DND-41 (cell line): Measurements from ENCODE around the gene PPP4R3A.

Source experiments
- ATAC-seq: fragments of 200-7000 bp; cut with Tn5 transposase; 3 replicates; pipeline ENCODE4 v1.9.1; 2021; ENCODE audit warnings: low read depth; ENCODE audit not compliant: insufficient read depth
- DNase-seq: peaks from one replicate; pipeline ENCODE4 v3.0.0-alpha.2; 2020
- H2AFZ ChIP-seq: 2 replicates; pipeline ENCODE4 v1.6.0; 2012; ENCODE audit warnings: low read depth, low read length
- H3K27ac ChIP-seq: 2 replicates; pipeline ENCODE4 v1.5.1; 2012; ENCODE audit warnings: low read length, inconsistent platforms
- H3K27me3 ChIP-seq: fragments of 200-600 bp; sonication (generic); 2 replicates; pipeline ENCODE4 v1.6.0; 2012; ENCODE audit warnings: low read length, mild to moderate bottlenecking, inconsistent platforms; ENCODE audit not compliant: insufficient read depth, poor library complexity
- H3K36me3 ChIP-seq: 2 replicates; pipeline ENCODE4 v1.5.1; 2012; ENCODE audit warnings: low read length, inconsistent platforms; ENCODE audit not compliant: insufficient read depth
- H3K4me1 ChIP-seq: 2 replicates; pipeline ENCODE4 v1.5.1; 2012; ENCODE audit warnings: mild to moderate bottlenecking, low read length; ENCODE audit not compliant: insufficient read depth
- H3K4me2 ChIP-seq: 2 replicates; pipeline ENCODE4 v1.6.0; 2012; ENCODE audit warnings: mild to moderate bottlenecking, moderate library complexity, low read length, inconsistent platforms; ENCODE audit not compliant: insufficient read depth
- H3K4me3 ChIP-seq, 2 experiments: fragments of 200-600 bp in 1 of 2; shearing (Covaris generic) in 1 of 2; 2 replicates each; pipeline ENCODE4 v1.5.1; 2012 to 2016; ENCODE audit warnings: inconsistent platforms in 2 of 2, low read length in 2 of 2, mild to moderate bottlenecking in 2 of 2, low read depth in 1 of 2, moderate library complexity in 1 of 2
- H3K79me2 ChIP-seq: 2 replicates; pipeline ENCODE4 v1.6.0; 2012; ENCODE audit warnings: low read length, inconsistent platforms; ENCODE audit not compliant: insufficient read depth
- H3K9ac ChIP-seq: 2 replicates; pipeline ENCODE4 v1.6.0; 2012; ENCODE audit warnings: low read depth, mild to moderate bottlenecking, inconsistent platforms, low read length, moderate library complexity
- H3K9me3 ChIP-seq: 2 replicates; pipeline ENCODE4 v1.5.1; 2012; ENCODE audit warnings: low read length, moderate library complexity, mild to moderate bottlenecking, inconsistent platforms; ENCODE audit not compliant: insufficient read depth, severe bottlenecking
- H4K20me1 ChIP-seq: 2 replicates; pipeline ENCODE4 v1.6.0; 2012; ENCODE audit warnings: low read length; ENCODE audit not compliant: insufficient read depth
- CTCF ChIP-seq: IDR thresholded peaks from 2 replicates; pipeline ENCODE4 v1.5.1; 2012; ENCODE audit warnings: borderline replicate concordance, low read length, moderate library complexity, mild to moderate bottlenecking; ENCODE audit not compliant: poor library complexity, severe bottlenecking; ENCODE audit errors: extremely low read depth
- EZH2 ChIP-seq: IDR thresholded peaks from 3 replicates; pipeline ENCODE4 v1.6.1; 2012; ENCODE audit warnings: borderline replicate concordance, low read depth, mild to moderate bottlenecking, moderate library complexity, low read length, inconsistent platforms; ENCODE audit not compliant: severe bottlenecking

Gene PPP4R3A

GRCh38 chr14:91464615-91465205, 45.4 kb downstream of the PPP4R3A start:
- Histone ChIP-seq H3K4me1 (no peaks in the 10 kb centered on the region), H3K4me3 (no peak overlapping the region), H3K9ac (no peak overlapping the region), H3K36me3 (peaks cover 97% of the 10 kb centered on the region), H3K79me2 (peaks cover 9% of the 10 kb centered on the region; the same call in 1 of the 2 replicates), H3K27me3 (no peaks in the 10 kb centered on the region), H3K9me3 (no peaks in the 10 kb centered on the region), H3K27ac (no peak overlapping the region), H3K4me2 (no peak overlapping the region), H4K20me1 (no peaks in the 10 kb centered on the region), H2AFZ (no peak overlapping the region)
- TF ChIP-seq CTCF, result no peak
- no peak for TF ChIP-seq EZH2
- DNase-seq (no peak), ATAC-seq (no peak)

GRCh38 chr14:91458612-91459011, 51.5 kb downstream of the PPP4R3A start:
- peaks cover 89% of the 10 kb centered on the region for H3K36me3 ChIP-seq

GRCh38 chr14:91456283-91456682, 53.8 kb downstream of the PPP4R3A start:
- no peak overlapping the region for H2AFZ ChIP-seq
- no peaks in the 10 kb centered on the region for H3K9me3 ChIP-seq
- ATAC-seq, result no peak
- H3K4me1 ChIP-seq, result no peaks in the 10 kb centered on the region
- DNase-seq, result no peak
- H3K4me3 ChIP-seq, result no peak overlapping the region
- H3K79me2 ChIP-seq, result no peaks in the 10 kb centered on the region
- TF ChIP-seq CTCF (no peak), EZH2 (no peak)
- no peak overlapping the region for H3K4me2 ChIP-seq
- peaks cover 66% of the 10 kb centered on the region for H3K36me3 ChIP-seq
- H4K20me1 ChIP-seq, result peaks cover 4% of the 10 kb centered on the region; the same call in 1 of the 2 replicates
- no peak overlapping the region for H3K27ac ChIP-seq
- H3K27me3 ChIP-seq, result no peaks in the 10 kb centered on the region
- H3K9ac ChIP-seq, result no peak overlapping the region

More at GRCh38 chr14:91458612-91459011, 51.5 kb downstream of the PPP4R3A start:
- ATAC-seq (no peak), DNase-seq (no peak)
- Histone ChIP-seq H3K27me3 (no peaks in the 10 kb centered on the region), H4K20me1 (peaks cover 4% of the 10 kb centered on the region; the same call in 1 of the 2 replicates), H3K79me2 (no peaks in the 10 kb centered on the region), H3K4me3 (no peak overlapping the region), H2AFZ (no peak overlapping the region), H3K9ac (no peak overlapping the region), H3K4me2 (no peak overlapping the region), H3K9me3 (no peaks in the 10 kb centered on the region), H3K27ac (no peak overlapping the region), H3K4me1 (no peaks in the 10 kb centered on the region)
- no peak for TF ChIP-seq CTCF
- no peak for TF ChIP-seq EZH2
